ENCODE data around the gene HSP90AA1. TPM values are rescaled to one million over a fixed set of nuclear protein-coding genes. Genes with fewer than 3 reads are reported as not detected.
"Not testable (repeated sequence)": the region's sequence is repeated elsewhere in the genome, so short reads cannot be mapped to it uniquely, and the experiment has no call there.

The HSP90AA1 gene
- polyA plus RNA-seq = 372 TPM

- no peaks in the 10 kb centered on the region for H3K9me3 Mint-ChIP-seq
- H3K36me3 Mint-ChIP-seq = peaks cover 3% of the 10 kb centered on the region
- peak within 1 kb of the TSS; percentile 91 to 100 (median 96) for H3K4me3 Mint-ChIP-seq
- peak within 1 kb of the TSS; percentile 93 to 95 (median 95) for H3K27ac Mint-ChIP-seq
- peaks cover 25 to 51% (median 43%) of the 10 kb centered on the region in 3 donors for H3K4me1 Mint-ChIP-seq
- no peaks in the 10 kb centered on the region for H3K27me3 Mint-ChIP-seq
These were observed at the start of gene HSP90AA1 for GRCh38 chr14:102086972-102087761. HSP90AA1 (minus strand) TSS chr14:102087044; CDS start chr14:102086378, 666 bp downstream.

GRCh38 chr14:102135456-102135855 lies 48.6 kb upstream of the HSP90AA1 start:
- not testable (repeated sequence) for H3K27ac Mint-ChIP-seq, H3K4me3 Mint-ChIP-seq, H3K9me3 Mint-ChIP-seq, H3K36me3 Mint-ChIP-seq, H3K27me3 Mint-ChIP-seq
- peaks cover 7 to 15% (median 9%) of the 10 kb centered on the region in 3 donors for H3K4me1 Mint-ChIP-seq

GRCh38 chr14:102134719-102135118 lies 47.9 kb upstream of the HSP90AA1 start:
- not testable (repeated sequence) for H3K27me3 Mint-ChIP-seq, H3K36me3 Mint-ChIP-seq, H3K27ac Mint-ChIP-seq, H3K4me3 Mint-ChIP-seq, H3K9me3 Mint-ChIP-seq
- peaks cover 7 to 15% (median 9%) of the 10 kb centered on the region in 3 donors for H3K4me1 Mint-ChIP-seq

GRCh38 chr14:102134021-102134420 lies 47.2 kb upstream of the HSP90AA1 start:
- peaks cover 7 to 14% (median 8%) of the 10 kb centered on the region in 3 donors for H3K4me1 Mint-ChIP-seq
- H3K36me3 Mint-ChIP-seq, H3K27ac Mint-ChIP-seq, H3K4me3 Mint-ChIP-seq, H3K9me3 Mint-ChIP-seq, H3K27me3 Mint-ChIP-seq: not testable (repeated sequence)

- no peak overlapping the region for H3K4me3 Mint-ChIP-seq
- peaks cover 0 to 5% (median 0%) of the 10 kb centered on the region in 3 donors for H3K4me1 Mint-ChIP-seq
- no peaks in the 10 kb centered on the region for H3K9me3 Mint-ChIP-seq
- H3K27me3 Mint-ChIP-seq = no peaks in the 10 kb centered on the region
- H3K36me3 Mint-ChIP-seq = peaks cover 4% of the 10 kb centered on the region
- no peak overlapping the region for H3K27ac Mint-ChIP-seq
These were observed 44.9 kb upstream of the HSP90AA1 start for GRCh38 chr14:102131741-102132140.

- H3K27ac Mint-ChIP-seq = no peak overlapping the region
- H3K4me3 Mint-ChIP-seq = no peak overlapping the region
- H3K4me1 Mint-ChIP-seq = peaks cover 0 to 5% (median 0%) of the 10 kb centered on the region in 3 donors
These were observed 40.1 kb upstream of the HSP90AA1 start for GRCh38 chr14:102126807-102127455.

GRCh38 chr14:102125546-102125945 lies 38.7 kb upstream of the HSP90AA1 start:
- Mint-ChIP-seq H3K9me3 (no peaks in the 10 kb centered on the region), H3K4me3 (no peak overlapping the region), H3K27ac (no peak overlapping the region), H3K36me3 (no peaks in the 10 kb centered on the region), H3K4me1 (no peaks in the 10 kb centered on the region), H3K27me3 (no peaks in the 10 kb centered on the region)

More at GRCh38 chr14:102126807-102127455, 40.1 kb upstream of the HSP90AA1 start:
- no peaks in the 10 kb centered on the region for H3K36me3 Mint-ChIP-seq
- no peaks in the 10 kb centered on the region for H3K27me3 Mint-ChIP-seq
- H3K9me3 Mint-ChIP-seq = no peaks in the 10 kb centered on the region

GRCh38 chr14:102124419-102124818 lies 37.6 kb upstream of the HSP90AA1 start:
- no peaks in the 10 kb centered on the region for H3K4me1 Mint-ChIP-seq

GRCh38 chr14:102121567-102121966 lies 34.7 kb upstream of the HSP90AA1 start:
- peaks cover 3% of the 10 kb centered on the region for H3K36me3 Mint-ChIP-seq
- H3K4me3 Mint-ChIP-seq = no peak overlapping the region
- no peak overlapping the region for H3K27ac Mint-ChIP-seq
- peaks cover 0 to 5% (median 0%) of the 10 kb centered on the region in 3 donors for H3K9me3 Mint-ChIP-seq
- no peaks in the 10 kb centered on the region for H3K4me1 Mint-ChIP-seq
- no peaks in the 10 kb centered on the region for H3K27me3 Mint-ChIP-seq

More at GRCh38 chr14:102124419-102124818, 37.6 kb upstream of the HSP90AA1 start:
- Mint-ChIP-seq H3K4me3 (no peak overlapping the region), H3K27ac (no peak overlapping the region), H3K27me3 (no peaks in the 10 kb centered on the region), H3K36me3 (no peaks in the 10 kb centered on the region), H3K9me3 (no peaks in the 10 kb centered on the region)

GRCh38 chr14:102120888-102121287 lies 34.0 kb upstream of the HSP90AA1 start:
- Mint-ChIP-seq H3K4me3 (no peak overlapping the region), H3K27ac (no peak overlapping the region), H3K4me1 (no peaks in the 10 kb centered on the region), H3K36me3 (peaks cover 6% of the 10 kb centered on the region), H3K27me3 (no peaks in the 10 kb centered on the region), H3K9me3 (peaks cover 0 to 5% (median 0%) of the 10 kb centered on the region in 3 donors)

GRCh38 chr14:102117852-102118251 lies 31.0 kb upstream of the HSP90AA1 start:
- Mint-ChIP-seq H3K9me3 (peaks cover 0 to 5% (median 0%) of the 10 kb centered on the region in 3 donors), H3K36me3 (peaks cover 6% of the 10 kb centered on the region), H3K27me3 (no peaks in the 10 kb centered on the region), H3K4me3 (no peak overlapping the region), H3K27ac (no peak overlapping the region), H3K4me1 (no peaks in the 10 kb centered on the region)

- peaks cover 0 to 9% (median 0%) of the 10 kb centered on the region in 3 donors for H3K9me3 Mint-ChIP-seq
- H3K27ac Mint-ChIP-seq = no peak overlapping the region
These were observed 29.7 kb upstream of the HSP90AA1 start for GRCh38 chr14:102116361-102117180.

GRCh38 chr14:102111101-102111500 lies 24.3 kb upstream of the HSP90AA1 start:
- peaks cover 2 to 8% (median 3%) of the 10 kb centered on the region in 3 donors for H3K4me1 Mint-ChIP-seq
- no peak overlapping the region for H3K4me3 Mint-ChIP-seq
- peaks cover 5% of the 10 kb centered on the region for H3K36me3 Mint-ChIP-seq
- peaks cover 0 to 11% (median 4%) of the 10 kb centered on the region in 3 donors for H3K9me3 Mint-ChIP-seq
- H3K27me3 Mint-ChIP-seq = no peaks in the 10 kb centered on the region
- H3K27ac Mint-ChIP-seq = no peak overlapping the region

More at GRCh38 chr14:102116361-102117180, 29.7 kb upstream of the HSP90AA1 start:
- H3K4me1 Mint-ChIP-seq = no peaks in the 10 kb centered on the region
- H3K27me3 Mint-ChIP-seq = no peaks in the 10 kb centered on the region
- no peak overlapping the region for H3K4me3 Mint-ChIP-seq
- peaks cover 10% of the 10 kb centered on the region for H3K36me3 Mint-ChIP-seq

- H3K4me1 Mint-ChIP-seq, H3K36me3 Mint-ChIP-seq, H3K4me3 Mint-ChIP-seq, H3K27me3 Mint-ChIP-seq: not testable (repeated sequence)
- peaks cover 0 to 11% (median 4%) of the 10 kb centered on the region in 3 donors for H3K9me3 Mint-ChIP-seq
- peak overlapping the region in 1 of 3 donors; percentile 62 for H3K27ac Mint-ChIP-seq
These were observed 22.5 kb upstream of the HSP90AA1 start for GRCh38 chr14:102109332-102109731.

GRCh38 chr14:102105369-102105768 lies 18.5 kb upstream of the HSP90AA1 start:
- no peak overlapping the region for H3K4me3 Mint-ChIP-seq
- H3K36me3 Mint-ChIP-seq = no peaks in the 10 kb centered on the region
- peaks cover 0 to 5% (median 4%) of the 10 kb centered on the region in 3 donors for H3K9me3 Mint-ChIP-seq
- peak overlapping the region in 1 of 3 donors; percentile 16 for H3K27ac Mint-ChIP-seq
- H3K27me3 Mint-ChIP-seq = no peaks in the 10 kb centered on the region
- peaks cover 9 to 13% (median 12%) of the 10 kb centered on the region in 3 donors for H3K4me1 Mint-ChIP-seq

All from IgD-negative memory B cell (primary cell).